H9 (cell line): Measurements from ENCODE around the gene EVL. TPM values are rescaled to one million over a fixed set of nuclear protein-coding genes. Genes with fewer than 3 reads are reported as not detected.

Experiments used
- DNase-seq: peaks from one replicate; pipeline ENCODE4 v3.0.0-alpha.2; 2017
- H2AFZ ChIP-seq: one replicate; pipeline ENCODE4 v1.6.1; 2013; ENCODE audit warnings: mild to moderate bottlenecking, low read length, control low read depth, moderate library complexity
- H2AK5ac ChIP-seq: 2 replicates; pipeline ENCODE4 v1.6.1; 2013; ENCODE audit warnings: low read length, control low read depth, mixed read lengths; ENCODE audit not compliant: insufficient read length
- H2BK120ac ChIP-seq: one replicate; pipeline ENCODE4 v1.6.1; 2013; ENCODE audit warnings: low read depth, mild to moderate bottlenecking, low read length, control low read depth, inconsistent platforms; ENCODE audit not compliant: poor library complexity, severe bottlenecking
- H2BK12ac ChIP-seq: 2 replicates; pipeline ENCODE4 v1.6.1; 2013; ENCODE audit warnings: low read length, control low read depth, mixed read lengths, low read depth; ENCODE audit not compliant: insufficient read length
- H2BK15ac ChIP-seq: 2 replicates; pipeline ENCODE4 v1.6.1; 2013; ENCODE audit warnings: low read depth, low read length, control low read depth
- H2BK20ac ChIP-seq: one replicate; pipeline ENCODE4 v1.6.1; 2013; ENCODE audit warnings: low read depth, mild to moderate bottlenecking, low read length, control low read depth, inconsistent platforms; ENCODE audit not compliant: poor library complexity, severe bottlenecking
- H2BK5ac ChIP-seq: 2 replicates; pipeline ENCODE4 v1.6.1; 2013; ENCODE audit warnings: low read length, control low read depth, mixed read lengths; ENCODE audit not compliant: insufficient read length
- H3K14ac ChIP-seq: 2 replicates; pipeline ENCODE4 v1.6.1; 2013; ENCODE audit warnings: low read length, control low read depth; ENCODE audit not compliant: insufficient read depth
- H3K18ac ChIP-seq: 2 replicates; pipeline ENCODE4 v1.6.1; 2013; ENCODE audit warnings: low read depth, mild to moderate bottlenecking, mixed read lengths, low read length, control low read depth; ENCODE audit not compliant: insufficient read length
- H3K23ac ChIP-seq: 2 replicates; pipeline ENCODE4 v1.6.1; 2013; ENCODE audit warnings: low read length, control low read depth, mixed read lengths, low read depth; ENCODE audit not compliant: insufficient read length
- H3K23me2 ChIP-seq: 2 replicates; pipeline ENCODE4 v1.6.1; 2013; ENCODE audit warnings: low read depth, mild to moderate bottlenecking, mixed read lengths, low read length, control low read depth; ENCODE audit not compliant: insufficient read length, poor library complexity, severe bottlenecking
- H3K27ac ChIP-seq: 2 replicates; pipeline ENCODE4 v1.5.1; 2013; ENCODE audit warnings: low read length, control low read depth, mixed read lengths, low read depth; ENCODE audit not compliant: insufficient read length
- H3K27me3 ChIP-seq: 2 replicates; pipeline ENCODE4 v1.6.1; 2013; ENCODE audit warnings: low read length, control low read depth, inconsistent platforms; ENCODE audit not compliant: insufficient read depth
- H3K4ac ChIP-seq: 2 replicates; pipeline ENCODE4 v1.6.1; 2013; ENCODE audit warnings: low read depth, mild to moderate bottlenecking, control low read depth, inconsistent platforms, low read length, moderate library complexity
- H3K4me1 ChIP-seq: 2 replicates; pipeline ENCODE4 v1.6.1; 2013; ENCODE audit warnings: low read length, control low read depth, inconsistent platforms; ENCODE audit not compliant: insufficient read depth
- H3K4me2 ChIP-seq: 2 replicates; pipeline ENCODE4 v1.6.1; 2013; ENCODE audit warnings: low read length, control low read depth, mixed read lengths; ENCODE audit not compliant: insufficient read length, insufficient read depth
- H3K56ac ChIP-seq: 2 replicates; pipeline ENCODE4 v1.6.1; 2013; ENCODE audit warnings: low read depth, mild to moderate bottlenecking, mixed read lengths, low read length, control low read depth; ENCODE audit not compliant: insufficient read length
- H3K79me1 ChIP-seq: 2 replicates; pipeline ENCODE4 v1.6.1; 2013; ENCODE audit warnings: low read depth, mild to moderate bottlenecking, moderate library complexity, low read length, control low read depth, inconsistent platforms; ENCODE audit not compliant: insufficient read depth, poor library complexity, severe bottlenecking
- H3K79me2 ChIP-seq: 2 replicates; pipeline ENCODE4 v1.6.1; 2013; ENCODE audit warnings: low read length, control low read depth, inconsistent platforms; ENCODE audit not compliant: insufficient read depth
- H3K9ac ChIP-seq: 2 replicates; pipeline ENCODE4 v1.6.1; 2013; ENCODE audit warnings: low read length, control low read depth, mixed read lengths; ENCODE audit not compliant: insufficient read length; ENCODE audit errors: extremely low read depth
- H3K9me3 ChIP-seq: one replicate; pipeline ENCODE4 v1.6.1; 2013; ENCODE audit warnings: low read depth, low read length, inconsistent platforms; ENCODE audit not compliant: control insufficient read depth
- H3T11ph ChIP-seq: one replicate; pipeline ENCODE4 v1.6.1; 2013; ENCODE audit warnings: mild to moderate bottlenecking, low read length, control low read depth, inconsistent platforms
- H4K20me1 ChIP-seq: one replicate; pipeline ENCODE4 v1.6.1; 2013; ENCODE audit not compliant: control insufficient read depth, insufficient read length, insufficient read depth
- H4K5ac ChIP-seq: 2 replicates; pipeline ENCODE4 v1.6.1; 2013; ENCODE audit warnings: low read depth, mild to moderate bottlenecking, mixed read lengths, low read length, control low read depth; ENCODE audit not compliant: insufficient read length
- H4K8ac ChIP-seq: replicated peaks from 2 replicates; pipeline ENCODE4 v1.6.1; 2013; ENCODE audit warnings: low read length, control low read depth, mixed read lengths, low read depth; ENCODE audit not compliant: insufficient read length
- H4K91ac ChIP-seq: 2 replicates; pipeline ENCODE4 v1.6.1; 2013; ENCODE audit warnings: low read depth, mild to moderate bottlenecking, moderate library complexity, mixed read lengths, low read length, control low read depth; ENCODE audit not compliant: insufficient read length
- H3K27ac Mint-ChIP-seq, 3 experiments: 2 replicates in 2 of 3; 3 replicates in 1 of 3; pipeline ENCODE4 v1.8.0; 2020 to 2021; ENCODE audit warnings: mixed read lengths in 3 of 3, mild to moderate bottlenecking in 1 of 3, moderate library complexity in 1 of 3
- H3K27me3 Mint-ChIP-seq: 2 replicates; pipeline ENCODE4 v1.8.0; 2021; ENCODE audit warnings: low read depth, mild to moderate bottlenecking, moderate library complexity, mixed read lengths
- H3K36me3 Mint-ChIP-seq, 3 experiments: 2 replicates in 2 of 3; 3 replicates in 1 of 3; pipeline ENCODE4 v1.8.0; 2020 to 2021; ENCODE audit warnings: low read depth in 3 of 3, mixed read lengths in 3 of 3; ENCODE audit not compliant: insufficient read depth in 1 of 3
- H3K4me1 Mint-ChIP-seq, 2 experiments: 2 replicates each; pipeline ENCODE4 v1.8.0; 2020; ENCODE audit warnings: mixed read lengths in 2 of 2
- H3K4me3 Mint-ChIP-seq, 2 experiments: 2 replicates in 1 of 2; 3 replicates in 1 of 2; pipeline ENCODE4 v1.8.0; 2020 to 2021; ENCODE audit warnings: mild to moderate bottlenecking in 2 of 2, mixed read lengths in 2 of 2, moderate library complexity in 1 of 2
- H3K9me3 Mint-ChIP-seq, 2 experiments: 2 replicates in 1 of 2; 3 replicates in 1 of 2; pipeline ENCODE4 v1.8.0; 2020; ENCODE audit warnings: mild to moderate bottlenecking in 2 of 2, mixed read lengths in 2 of 2, moderate library complexity in 1 of 2
- WGBS: extraction: QIAGEN DNeasy Blood & Tissue Kit; methylation state at CpG from one replicate; pipeline ENCODE4 v1.1.7; 2013; ENCODE audit warnings: missing lambda C conversion rate, low lambda C conversion rate, mixed read lengths; ENCODE audit not compliant: insufficient read length; ENCODE audit errors: extremely low coverage; 5-methylcytosine and 5-hydroxymethylcytosine counted together
- total RNA-seq: library from RNA; stranded (reverse); gene quantifications from 2 replicates; pipeline ENCODE4 v1.2.1, GENCODE V29; 2021
- TF ChIP-seq, protein P1 (sequence below): fragments of 200-600 bp; sonication (generic); conservative IDR thresholded peaks from 3 replicates; pipeline ENCODE4 v1.8.0; 2021; ENCODE audit warnings: antibody characterized with exemption, mild to moderate bottlenecking

EVL gene
- total RNA-seq, 1 experiment from 2014 or later, result 53.2 TPM

DNA sequence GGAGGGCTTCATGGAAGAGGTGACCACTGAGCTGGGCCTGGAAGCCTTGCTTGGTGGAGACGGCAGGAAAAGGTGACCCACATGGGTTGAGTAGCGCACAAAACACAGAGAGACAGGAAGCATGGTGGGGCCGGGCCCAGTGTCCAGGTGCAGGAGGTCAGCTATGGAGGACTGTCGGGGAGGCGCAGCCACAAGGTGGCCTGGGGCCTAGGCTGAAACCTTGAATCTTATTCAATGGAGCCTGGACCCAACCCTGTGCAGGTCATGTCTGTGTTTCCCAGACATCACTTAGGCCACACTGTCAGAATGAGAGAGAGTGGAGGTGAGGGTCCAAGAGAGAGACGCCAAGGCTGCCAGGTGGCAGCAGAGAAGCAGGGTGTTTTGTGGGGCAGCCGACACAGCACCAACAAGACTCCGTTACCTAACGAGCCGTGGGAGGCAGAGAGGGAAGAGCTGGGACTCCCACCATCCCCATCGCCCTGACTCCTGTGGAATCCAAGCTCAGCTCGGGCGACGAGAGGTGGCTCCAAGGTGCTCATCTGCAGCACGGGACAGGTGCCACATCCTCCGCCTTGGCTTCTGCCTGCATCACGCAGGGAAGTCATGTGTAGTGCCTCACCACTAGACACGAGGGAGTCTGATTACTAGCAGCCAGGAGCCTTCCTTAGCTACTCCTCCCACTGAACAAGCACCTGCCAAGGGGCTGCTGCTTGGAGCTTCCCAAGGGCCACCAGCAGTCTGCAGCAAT is 55.5 kb downstream of the EVL start:
- H3K9ac ChIP-seq, result no peak overlapping the region
- H3K9me3 ChIP-seq, result no peaks in the 10 kb centered on the region
- H3K56ac ChIP-seq, result no peak overlapping the region
- no peak overlapping the region for H2BK20ac ChIP-seq
- H2BK15ac ChIP-seq, result no peak overlapping the region
- H4K5ac ChIP-seq, result no peak overlapping the region
- Mint-ChIP-seq H3K4me3 (no peak overlapping the region), H3K27me3 (no peaks in the 10 kb centered on the region), H3K4me1 (no peaks in the 10 kb centered on the region), H3K36me3 (peaks cover 5 to 7% (median 6%) of the 10 kb centered on the region in 3 experiments; a peak in 6 of 7 replicates), H3K27ac (peak overlapping the region in 2 of 3 experiments; percentile 20 to 65; a peak in 1 of 7 replicates), H3K9me3 (no peaks in the 10 kb centered on the region)
- H3K27me3 ChIP-seq, result no peaks in the 10 kb centered on the region
- TF ChIP-seq, protein P1, sequence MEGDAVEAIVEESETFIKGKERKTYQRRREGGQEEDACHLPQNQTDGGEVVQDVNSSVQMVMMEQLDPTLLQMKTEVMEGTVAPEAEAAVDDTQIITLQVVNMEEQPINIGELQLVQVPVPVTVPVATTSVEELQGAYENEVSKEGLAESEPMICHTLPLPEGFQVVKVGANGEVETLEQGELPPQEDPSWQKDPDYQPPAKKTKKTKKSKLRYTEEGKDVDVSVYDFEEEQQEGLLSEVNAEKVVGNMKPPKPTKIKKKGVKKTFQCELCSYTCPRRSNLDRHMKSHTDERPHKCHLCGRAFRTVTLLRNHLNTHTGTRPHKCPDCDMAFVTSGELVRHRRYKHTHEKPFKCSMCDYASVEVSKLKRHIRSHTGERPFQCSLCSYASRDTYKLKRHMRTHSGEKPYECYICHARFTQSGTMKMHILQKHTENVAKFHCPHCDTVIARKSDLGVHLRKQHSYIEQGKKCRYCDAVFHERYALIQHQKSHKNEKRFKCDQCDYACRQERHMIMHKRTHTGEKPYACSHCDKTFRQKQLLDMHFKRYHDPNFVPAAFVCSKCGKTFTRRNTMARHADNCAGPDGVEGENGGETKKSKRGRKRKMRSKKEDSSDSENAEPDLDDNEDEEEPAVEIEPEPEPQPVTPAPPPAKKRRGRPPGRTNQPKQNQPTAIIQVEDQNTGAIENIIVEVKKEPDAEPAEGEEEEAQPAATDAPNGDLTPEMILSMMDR, result no peak
- H2BK12ac ChIP-seq, result no peak overlapping the region
- no peaks in the 10 kb centered on the region for H4K20me1 ChIP-seq
- no peak overlapping the region for H3K23ac ChIP-seq
- no peak overlapping the region for H2BK120ac ChIP-seq
- H3K4me2 ChIP-seq, result no peak overlapping the region
- H3K79me2 ChIP-seq, result no peaks in the 10 kb centered on the region
- no peaks in the 10 kb centered on the region for H3K23me2 ChIP-seq
- H3K4ac ChIP-seq, result no peak overlapping the region
- H3T11ph ChIP-seq, result no peak overlapping the region
- H3K14ac ChIP-seq, result no peak overlapping the region
- DNase-seq, result no peak
- no peak overlapping the region for H3K18ac ChIP-seq
- H3K4me1 ChIP-seq, result no peaks in the 10 kb centered on the region
- H4K8ac ChIP-seq, result no peak overlapping the region
- H3K27ac ChIP-seq, result no peak overlapping the region
- H2AFZ ChIP-seq, result no peak overlapping the region
- H4K91ac ChIP-seq, result no peak overlapping the region
- H2BK5ac ChIP-seq, result no peak overlapping the region
- no peaks in the 10 kb centered on the region for H3K79me1 ChIP-seq
- WGBS, result no CpG with 5 or more reads among the region's 18 CpGs
- H2AK5ac ChIP-seq, result no peak overlapping the region
